A549 (cell line): Measurements from ENCODE around the gene SHROOM4. TPM values are rescaled to one million over a fixed set of nuclear protein-coding genes. Genes with fewer than 3 reads are reported as not detected.

Source experiments
- ATAC-seq, 2 experiments: fragments of 200-7000 bp in 1 of 2; fragments of >200 bp in 1 of 2; cut with Nextera tagmentation in 1 of 2; cut with Tn5 transposase in 1 of 2; 3 replicates each; pipeline versions ENCODE4 v1.8.0 to v1.9.1; 2018 to 2020; ENCODE audit warnings: mild to moderate bottlenecking in 1 of 2, moderate library complexity in 1 of 2
- CTCF ChIA-PET: fragments of 300-600 bp; sonication (Branson Sonifier 250); formaldehyde crosslinking; extraction: SDS; loops from one replicate; lab custom pipeline; 2021; ENCODE audit warnings: antibody characterized with exemption, inconsistent platforms; lab: Yijun Ruan, JAX
- POLR2A ChIA-PET: fragments of 350-600 bp; formaldehyde crosslinking; extraction: SDS; loops from one replicate; lab custom pipeline; 2021; ENCODE audit warnings: antibody characterized with exemption, inconsistent platforms; lab: Yijun Ruan, JAX
- DNase-seq, 2 experiments: peaks; one replicate each; pipeline versions ENCODE4 v3.0.0 to v3.0.0-alpha.2; 2011 to 2016; ENCODE audit warnings: low read depth in 1 of 2, low spot score in 1 of 2
- FAIRE-seq: peaks from 2 replicates; lab custom pipeline; 2011; peaks lifted over from hg19 to GRCh38; lab: Jason Lieb, UNC
- H3K27ac ChIP-seq, 2 experiments: fragments of >200 bp; sonication (Bioruptor Twin); formaldehyde crosslinking; 3 replicates each; pipeline ENCODE4 v1.5.1; 2016 to 2017
- H3K4me1 ChIP-seq: fragments of >200 bp; sonication (Bioruptor Twin); formaldehyde crosslinking; 3 replicates; pipeline ENCODE4 v1.6.1; 2016
- H3K4me2 ChIP-seq: fragments of >200 bp; sonication (Bioruptor Twin); formaldehyde crosslinking; 3 replicates; pipeline ENCODE4 v1.6.1; 2016
- H3K4me3 ChIP-seq: fragments of >200 bp; sonication (Bioruptor Twin); formaldehyde crosslinking; 3 replicates; pipeline ENCODE4 v1.5.1; 2016
- H3K9me3 ChIP-seq: fragments of >200 bp; sonication (Bioruptor Twin); formaldehyde crosslinking; 3 replicates; pipeline ENCODE4 v1.6.1; 2016
- BHLHE40 ChIP-seq: IDR thresholded peaks from 2 replicates; pipeline ENCODE4 v1.6.1; 2012; ENCODE audit warnings: low read depth, low read length, inconsistent platforms
- CEBPB ChIP-seq, 2 experiments: fragments of >200 bp in 1 of 2; sonication (Bioruptor Twin) in 1 of 2; formaldehyde crosslinking in 1 of 2; IDR thresholded peaks; 2 replicates each; pipeline ENCODE4 v1.6.1; 2012 to 2016
- CHD2 ChIP-seq: fragments of 150-350 bp; IDR thresholded peaks from 2 replicates; pipeline ENCODE4 v1.6.1; 2014; ENCODE audit warnings: low read length; ENCODE audit not compliant: partially characterized antibody
- EHMT2 ChIP-seq: fragments of 200-600 bp; sonication (generic); IDR thresholded peaks from 2 replicates; pipeline ENCODE4 v1.6.1; 2016; ENCODE audit warnings: antibody characterized with exemption, low read depth, mild to moderate bottlenecking, moderate library complexity
- ESRRA ChIP-seq: fragments of 150-350 bp; IDR thresholded peaks from 2 replicates; pipeline ENCODE4 v1.6.1; 2014; ENCODE audit warnings: mild to moderate bottlenecking, low read length, borderline replicate concordance
- FOSB ChIP-seq: fragments of 250-450 bp; sonication (Bioruptor Pico); IDR thresholded peaks from 2 replicates; pipeline ENCODE4 v1.5.0; 2020; ENCODE audit warnings: mild to moderate bottlenecking, moderate library complexity
- GATA3 ChIP-seq: IDR thresholded peaks from 2 replicates; pipeline ENCODE4 v1.6.1; 2012; ENCODE audit warnings: borderline replicate concordance
- HDAC2 ChIP-seq: fragments of 200-600 bp; sonication (generic); IDR thresholded peaks from 2 replicates; pipeline ENCODE4 v1.6.1; 2016
- JUNB ChIP-seq: fragments of >200 bp; sonication (Bioruptor Twin); formaldehyde crosslinking; IDR thresholded peaks from 2 replicates; pipeline ENCODE4 v1.6.1; 2016
- MAX ChIP-seq: IDR thresholded peaks from 2 replicates; pipeline ENCODE4 v1.6.1; 2012
- RFX5 ChIP-seq: fragments of 450-650 bp; IDR thresholded peaks from 2 replicates; pipeline ENCODE4 v1.7.1; 2014; ENCODE audit warnings: antibody characterized with exemption, mild to moderate bottlenecking, moderate library complexity
- RNF2 ChIP-seq: fragments of 200-600 bp; sonication (generic); IDR thresholded peaks from 2 replicates; pipeline ENCODE4 v1.6.1; 2016; ENCODE audit warnings: low read depth, mild to moderate bottlenecking, antibody characterized with exemption, moderate library complexity, borderline replicate concordance
- SMC3 ChIP-seq: fragments of >200 bp; sonication (Bioruptor Twin); formaldehyde crosslinking; IDR thresholded peaks from 3 replicates; pipeline ENCODE4 v1.6.1; 2018; ENCODE audit warnings: inconsistent platforms
- WGBS: methylation state at CpG from one replicate; pipeline ENCODE4 v1.1.6; 2017; ENCODE audit errors: missing lambda C conversion rate; 5-methylcytosine and 5-hydroxymethylcytosine counted together
- polyA plus RNA-seq, 4 experiments: library from polyadenylated mRNA; depleted of rRNA in 3 of 4; stranded (reverse); fragments of >200 nt; fragmentation: RNase III in 1 of 4; extraction: RNeasy Plus Mini Kit Qiagen cat#74134 plus additional on column Dnase treatment in 1 of 4; gene quantifications; 2 replicates in 3 of 4; 3 replicates in 1 of 4; pipeline ENCODE4 v1.2.3, GENCODE V29; 2011 to 2017
- TF ChIP-seq, protein P1 (sequence below): fragments of 250-450 bp; sonication (Bioruptor Pico); IDR thresholded peaks from 2 replicates; pipeline ENCODE4 v1.5.0; 2021; ENCODE audit warnings: mild to moderate bottlenecking, moderate library complexity, borderline replicate concordance
- TF ChIP-seq, protein P2 (sequence below): IDR thresholded peaks from 2 replicates; pipeline ENCODE4 v1.6.1; 2012; ENCODE audit warnings: low read depth, borderline replicate concordance
- TF ChIP-seq, protein P3 (sequence below): fragments of >200 bp; sonication (Bioruptor Twin); formaldehyde crosslinking; IDR thresholded peaks from 3 replicates; pipeline ENCODE4 v1.6.1; 2016
- TF ChIP-seq, protein P4 (sequence below): fragments of 450-650 bp; IDR thresholded peaks from 2 replicates; pipeline ENCODE4 v1.6.1; 2014; ENCODE audit warnings: antibody characterized with exemption
- TF ChIP-seq, protein P5 (sequence below): IDR thresholded peaks from 2 replicates; pipeline ENCODE4 v1.6.1; 2012

The SHROOM4 gene
- polyA plus RNA-seq, 2 of the 4 experiments (the other 2 are of a cell fraction) = not detected

GRCh38 chrX:50827996-50828395 lies 14.0 kb upstream of the SHROOM4 start:
- TF ChIP-seq, protein P1, sequence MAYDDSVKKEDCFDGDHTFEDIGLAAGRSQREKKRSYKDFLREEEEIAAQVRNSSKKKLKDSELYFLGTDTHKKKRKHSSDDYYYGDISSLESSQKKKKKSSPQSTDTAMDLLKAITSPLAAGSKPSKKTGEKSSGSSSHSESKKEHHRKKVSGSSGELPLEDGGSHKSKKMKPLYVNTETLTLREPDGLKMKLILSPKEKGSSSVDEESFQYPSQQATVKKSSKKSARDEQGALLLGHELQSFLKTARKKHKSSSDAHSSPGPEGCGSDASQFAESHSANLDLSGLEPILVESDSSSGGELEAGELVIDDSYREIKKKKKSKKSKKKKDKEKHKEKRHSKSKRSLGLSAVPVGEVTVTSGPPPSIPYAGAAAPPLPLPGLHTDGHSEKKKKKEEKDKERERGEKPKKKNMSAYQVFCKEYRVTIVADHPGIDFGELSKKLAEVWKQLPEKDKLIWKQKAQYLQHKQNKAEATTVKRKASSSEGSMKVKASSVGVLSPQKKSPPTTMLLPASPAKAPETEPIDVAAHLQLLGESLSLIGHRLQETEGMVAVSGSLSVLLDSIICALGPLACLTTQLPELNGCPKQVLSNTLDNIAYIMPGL = no peak
- TF ChIP-seq HDAC2 (no peak), RNF2 (no peak), SMC3 (no peak), MAX (no peak), CEBPB (IDR thresholded peaks at IDR 0.05) (no peak), BHLHE40 (no peak), JUNB (no peak), EHMT2 (no peak), RFX5 (no peak)
- TF ChIP-seq, protein P2, sequence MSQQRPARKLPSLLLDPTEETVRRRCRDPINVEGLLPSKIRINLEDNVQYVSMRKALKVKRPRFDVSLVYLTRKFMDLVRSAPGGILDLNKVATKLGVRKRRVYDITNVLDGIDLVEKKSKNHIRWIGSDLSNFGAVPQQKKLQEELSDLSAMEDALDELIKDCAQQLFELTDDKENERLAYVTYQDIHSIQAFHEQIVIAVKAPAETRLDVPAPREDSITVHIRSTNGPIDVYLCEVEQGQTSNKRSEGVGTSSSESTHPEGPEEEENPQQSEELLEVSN = no peak
- TF ChIP-seq, all 56 proteins: peak for 0
- DNase-seq (peak in 1 of 2 experiments; percentile 31), ATAC-seq (0 out of 6 replicates have a peak, but pooled peaks of 1 of the 2 experiments have one; percentile 50), FAIRE-seq (no peak)
- POLR2A ChIA-PET = no interaction called here
- Histone ChIP-seq H3K27ac (no peak overlapping the region), H3K9me3 (no peaks in the 10 kb centered on the region), H3K4me1 (no peaks in the 10 kb centered on the region), H3K4me3 (no peak overlapping the region), H3K4me2 (no peak overlapping the region)
- CTCF ChIA-PET = no interaction called here
- WGBS = 0% methylated on average over 1 of the region's 1 CpG

DNA sequence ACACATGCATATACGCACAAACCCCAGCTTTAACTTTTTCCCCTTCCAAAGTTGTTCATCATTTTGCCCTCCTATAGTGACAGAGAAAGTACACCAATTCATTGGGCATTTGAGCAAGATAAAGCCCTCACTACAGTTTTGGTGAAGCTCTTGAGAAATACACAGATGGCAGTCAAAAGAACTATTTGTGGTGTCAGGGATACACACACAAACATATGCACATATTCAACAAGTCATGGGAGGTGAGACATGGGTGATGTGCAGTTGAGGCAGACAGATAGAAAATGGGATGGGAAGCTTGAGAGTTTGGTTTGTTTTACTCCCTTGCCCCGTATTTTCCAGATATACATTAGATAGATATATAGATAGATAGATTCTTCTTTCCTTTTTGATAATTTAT lies 11.8 kb upstream of the SHROOM4 start:
- ChIA-PET CTCF (no interaction called here), POLR2A (no interaction called here)
- TF ChIP-seq, protein P3, sequence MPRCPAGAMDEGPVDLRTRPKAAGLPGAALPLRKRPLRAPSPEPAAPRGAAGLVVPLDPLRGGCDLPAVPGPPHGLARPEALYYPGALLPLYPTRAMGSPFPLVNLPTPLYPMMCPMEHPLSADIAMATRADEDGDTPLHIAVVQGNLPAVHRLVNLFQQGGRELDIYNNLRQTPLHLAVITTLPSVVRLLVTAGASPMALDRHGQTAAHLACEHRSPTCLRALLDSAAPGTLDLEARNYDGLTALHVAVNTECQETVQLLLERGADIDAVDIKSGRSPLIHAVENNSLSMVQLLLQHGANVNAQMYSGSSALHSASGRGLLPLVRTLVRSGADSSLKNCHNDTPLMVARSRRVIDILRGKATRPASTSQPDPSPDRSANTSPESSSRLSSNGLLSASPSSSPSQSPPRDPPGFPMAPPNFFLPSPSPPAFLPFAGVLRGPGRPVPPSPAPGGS = no peak
- TF ChIP-seq ESRRA (no peak), CHD2 (no peak), FOSB (CRISPR knock-in tag) (no peak), EHMT2 (no peak)
- TF ChIP-seq, protein P2 = no peak
- Histone ChIP-seq H3K4me1 (no peaks in the 10 kb centered on the region), H3K4me2 (no peak overlapping the region), H3K4me3 (no peak overlapping the region), H3K27ac (no peak overlapping the region), H3K9me3 (no peaks in the 10 kb centered on the region)
- no peak for ATAC-seq
- DNase-seq = no peak
- no peak for FAIRE-seq
- 43% methylated on average over 2 of the region's 2 CpGs for WGBS

GRCh38 chrX:50818986-50819385 lies 5.0 kb upstream of the SHROOM4 start:
- Histone ChIP-seq H3K4me3 (no peak overlapping the region), H3K27ac (no peak overlapping the region), H3K4me2 (no peak overlapping the region), H3K4me1 (no peaks in the 10 kb centered on the region), H3K9me3 (no peaks in the 10 kb centered on the region)
- ATAC-seq (no peak), DNase-seq (no peak), FAIRE-seq (peak; percentile 13)
- TF ChIP-seq HDAC2 (no peak), JUNB (no peak), GATA3 (no peak)
- TF ChIP-seq, protein P4, sequence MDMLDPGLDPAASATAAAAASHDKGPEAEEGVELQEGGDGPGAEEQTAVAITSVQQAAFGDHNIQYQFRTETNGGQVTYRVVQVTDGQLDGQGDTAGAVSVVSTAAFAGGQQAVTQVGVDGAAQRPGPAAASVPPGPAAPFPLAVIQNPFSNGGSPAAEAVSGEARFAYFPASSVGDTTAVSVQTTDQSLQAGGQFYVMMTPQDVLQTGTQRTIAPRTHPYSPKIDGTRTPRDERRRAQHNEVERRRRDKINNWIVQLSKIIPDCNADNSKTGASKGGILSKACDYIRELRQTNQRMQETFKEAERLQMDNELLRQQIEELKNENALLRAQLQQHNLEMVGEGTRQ = no peak
- TF ChIP-seq, protein P5, sequence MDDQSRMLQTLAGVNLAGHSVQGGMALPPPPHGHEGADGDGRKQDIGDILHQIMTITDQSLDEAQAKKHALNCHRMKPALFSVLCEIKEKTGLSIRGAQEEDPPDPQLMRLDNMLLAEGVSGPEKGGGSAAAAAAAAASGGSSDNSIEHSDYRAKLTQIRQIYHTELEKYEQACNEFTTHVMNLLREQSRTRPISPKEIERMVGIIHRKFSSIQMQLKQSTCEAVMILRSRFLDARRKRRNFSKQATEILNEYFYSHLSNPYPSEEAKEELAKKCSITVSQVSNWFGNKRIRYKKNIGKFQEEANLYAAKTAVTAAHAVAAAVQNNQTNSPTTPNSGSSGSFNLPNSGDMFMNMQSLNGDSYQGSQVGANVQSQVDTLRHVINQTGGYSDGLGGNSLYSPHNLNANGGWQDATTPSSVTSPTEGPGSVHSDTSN = no peak
- POLR2A ChIA-PET = no interaction called here
- 59% methylated on average over 1 of the region's 1 CpG for WGBS
- CTCF ChIA-PET = no interaction called here
